MCF 10A (cell line): ENCODE data around the gene HECW1. TPM values are rescaled to one million over a fixed set of nuclear protein-coding genes. Genes with fewer than 3 reads are reported as not detected.

Experiments
- BruUV-seq: library from RNA; stranded (reverse); fragments of 400-500 nt; replicated peaks from 2 replicates; lab custom pipeline; 2021; lab: Mats Ljungman, UMichigan
- CTCF ChIA-PET: fragments of 300-600 bp; sonication (Branson Sonifier 250); formaldehyde crosslinking; extraction: SDS; loops from one replicate; lab custom pipeline; 2021; ENCODE audit warnings: antibody characterized with exemption, inconsistent platforms; lab: Yijun Ruan, JAX
- POLR2A ChIA-PET: fragments of 300-600, 350-650 bp; sonication (Branson Sonifier 250); formaldehyde crosslinking; extraction: SDS; loops from one replicate; lab custom pipeline; 2020; ENCODE audit warnings: antibody characterized with exemption, inconsistent platforms; lab: Yijun Ruan, JAX
- DNase-seq: peaks from one replicate; pipeline ENCODE4 v3.0.0-alpha.2; 2018; ENCODE audit not compliant: unreplicated experiment
- H3K27ac Mint-ChIP-seq: one replicate; pipeline ENCODE4 v1.8.0; 2022; ENCODE audit warnings: mild to moderate bottlenecking, low read depth, mixed read lengths; ENCODE audit not compliant: unreplicated experiment
- H3K27me3 Mint-ChIP-seq: one replicate; pipeline ENCODE4 v1.8.0; 2022; ENCODE audit warnings: mixed read lengths; ENCODE audit not compliant: insufficient read depth, unreplicated experiment
- H3K36me3 Mint-ChIP-seq: one replicate; pipeline ENCODE4 v1.8.0; 2022; ENCODE audit warnings: mild to moderate bottlenecking, moderate library complexity, mixed read lengths; ENCODE audit not compliant: insufficient read depth, unreplicated experiment
- H3K4me1 Mint-ChIP-seq: one replicate; pipeline ENCODE4 v1.8.0; 2022; ENCODE audit warnings: mixed read lengths; ENCODE audit not compliant: insufficient read depth, unreplicated experiment
- H3K4me3 Mint-ChIP-seq: one replicate; pipeline ENCODE4 v1.8.0; 2022; ENCODE audit warnings: mild to moderate bottlenecking, moderate library complexity, mixed read lengths; ENCODE audit not compliant: unreplicated experiment
- H3K9me3 Mint-ChIP-seq: one replicate; pipeline ENCODE4 v1.8.0; 2022; ENCODE audit warnings: mixed read lengths; ENCODE audit not compliant: unreplicated experiment
- intact Hi-C: fragments of 100-400 bp; cut with micrococcal nuclease; formaldehyde crosslinking; loops from 2 replicates; pipeline ENCODE4 v1.14.1; 2022
- total RNA-seq: library from RNA; stranded (reverse); gene quantifications from 2 replicates; pipeline ENCODE4 v1.2.3, GENCODE V29; 2022
- TF ChIP-seq, protein P1 (sequence below): fragments of 200-600 bp; IDR thresholded peaks from one replicate; pipeline ENCODE4 v1.8.0; 2022; ENCODE audit warnings: antibody characterized with exemption, mild to moderate bottlenecking; ENCODE audit not compliant: unreplicated experiment

The HECW1 gene
- total RNA-seq, 1 experiment from 2014 or later, result not detected

- BruUV-seq, result no TSS peak
- intact Hi-C loops, result no loop called here
- Mint-ChIP-seq H3K4me1 (no peaks in the 10 kb centered on the region), H3K27me3 (no peaks in the 10 kb centered on the region), H3K9me3 (no peaks in the 10 kb centered on the region), H3K4me3 (no peak overlapping the region), H3K27ac (no peak overlapping the region), H3K36me3 (no peaks in the 10 kb centered on the region)
- TF ChIP-seq, protein P1, sequence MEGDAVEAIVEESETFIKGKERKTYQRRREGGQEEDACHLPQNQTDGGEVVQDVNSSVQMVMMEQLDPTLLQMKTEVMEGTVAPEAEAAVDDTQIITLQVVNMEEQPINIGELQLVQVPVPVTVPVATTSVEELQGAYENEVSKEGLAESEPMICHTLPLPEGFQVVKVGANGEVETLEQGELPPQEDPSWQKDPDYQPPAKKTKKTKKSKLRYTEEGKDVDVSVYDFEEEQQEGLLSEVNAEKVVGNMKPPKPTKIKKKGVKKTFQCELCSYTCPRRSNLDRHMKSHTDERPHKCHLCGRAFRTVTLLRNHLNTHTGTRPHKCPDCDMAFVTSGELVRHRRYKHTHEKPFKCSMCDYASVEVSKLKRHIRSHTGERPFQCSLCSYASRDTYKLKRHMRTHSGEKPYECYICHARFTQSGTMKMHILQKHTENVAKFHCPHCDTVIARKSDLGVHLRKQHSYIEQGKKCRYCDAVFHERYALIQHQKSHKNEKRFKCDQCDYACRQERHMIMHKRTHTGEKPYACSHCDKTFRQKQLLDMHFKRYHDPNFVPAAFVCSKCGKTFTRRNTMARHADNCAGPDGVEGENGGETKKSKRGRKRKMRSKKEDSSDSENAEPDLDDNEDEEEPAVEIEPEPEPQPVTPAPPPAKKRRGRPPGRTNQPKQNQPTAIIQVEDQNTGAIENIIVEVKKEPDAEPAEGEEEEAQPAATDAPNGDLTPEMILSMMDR, result no peak
- POLR2A ChIA-PET, result no interaction called here
- peak; percentile 38 for DNase-seq
- CTCF ChIA-PET, result interaction anchor here (0.7 kb wide), 1 partner anchor 25 kb away, joined by 4 read pairs; no protein-coding TSS in a partner anchor
Observed at GRCh38 chr7:43196379-43196778, 83.9 kb downstream of the HECW1 start.

DNA sequence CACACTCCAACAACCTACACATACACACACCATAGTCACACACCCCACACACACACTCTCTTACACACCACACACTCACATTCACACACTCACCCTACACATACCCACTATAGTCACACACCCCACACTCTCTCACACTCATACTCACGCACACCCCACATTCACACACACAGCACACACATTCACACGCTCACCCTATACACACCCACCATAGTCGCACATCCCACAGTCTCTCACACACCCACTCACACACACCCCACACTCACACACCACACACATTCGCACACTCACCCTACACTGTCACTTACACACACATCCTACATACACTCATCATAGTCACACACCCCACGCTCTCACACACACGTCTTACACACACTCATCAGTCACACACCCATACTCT, 85.6 kb downstream of the HECW1 start:
- no peak for DNase-seq
- TF ChIP-seq, protein P1, result no peak
- Mint-ChIP-seq H3K36me3 (no peaks in the 10 kb centered on the region), H3K4me1 (no peaks in the 10 kb centered on the region), H3K4me3 (no peak overlapping the region), H3K27me3 (no peaks in the 10 kb centered on the region), H3K27ac (no peak overlapping the region), H3K9me3 (no peaks in the 10 kb centered on the region)
- POLR2A ChIA-PET, result no interaction called here
- BruUV-seq, result no TSS peak
- CTCF ChIA-PET, result no interaction called here
- intact Hi-C loops, result no loop called here

GRCh38 chr7:43198599-43199090, 86.2 kb downstream of the HECW1 start:
- no peaks in the 10 kb centered on the region for H3K9me3 Mint-ChIP-seq
- no peaks in the 10 kb centered on the region for H3K36me3 Mint-ChIP-seq
- no peak for DNase-seq
- no peak overlapping the region for H3K4me3 Mint-ChIP-seq
- H3K4me1 Mint-ChIP-seq, result no peaks in the 10 kb centered on the region
- TF ChIP-seq, protein P1, result no peak
- no peaks in the 10 kb centered on the region for H3K27me3 Mint-ChIP-seq
- intact Hi-C loops, result no loop called here
- BruUV-seq, result no TSS peak
- H3K27ac Mint-ChIP-seq, result no peak overlapping the region
- POLR2A ChIA-PET, result no interaction called here
- CTCF ChIA-PET, result interaction anchor here (0.6 kb wide), 2 partner anchors 31 to 171 kb away, joined by 3 to 4 read pairs; no protein-coding TSS in a partner anchor

DNA sequence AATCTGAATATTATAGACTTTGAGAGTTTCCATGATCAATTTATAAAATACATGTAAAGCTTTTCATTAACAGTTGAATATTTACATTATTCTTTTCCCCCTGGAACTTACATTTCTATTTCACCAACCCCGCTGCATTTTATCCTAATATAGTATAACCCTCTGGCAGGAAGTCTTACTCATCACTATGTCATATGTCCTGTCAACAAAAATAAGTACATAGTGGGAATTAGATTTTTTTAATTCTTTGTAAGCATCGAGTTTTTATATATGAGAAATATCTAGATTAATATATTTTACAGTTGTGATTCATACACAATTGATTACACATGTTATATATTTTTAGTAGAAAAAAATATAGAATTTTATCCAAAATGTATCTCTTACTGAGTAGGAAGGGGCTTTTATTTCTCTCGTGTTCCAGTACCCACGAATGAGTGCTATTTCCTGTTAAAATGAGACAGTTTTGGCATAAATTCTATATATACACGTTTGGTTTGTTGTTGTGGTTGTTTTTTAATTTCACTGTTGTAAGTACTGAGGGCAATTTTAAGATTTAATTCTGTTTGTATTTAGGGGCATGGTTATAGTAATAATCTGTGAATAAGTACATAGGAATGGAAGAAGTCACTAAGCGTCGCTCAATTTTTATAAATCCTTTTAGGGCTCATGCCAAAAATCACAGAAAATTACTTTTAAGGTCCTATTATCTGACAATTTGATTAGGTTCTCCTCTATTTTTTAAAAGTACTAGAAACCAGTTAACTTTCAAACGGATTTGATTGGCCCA, 87.1 kb downstream of the HECW1 start:
- peak; percentile 33 for DNase-seq
- H3K4me1 Mint-ChIP-seq, result peaks cover 5% of the 10 kb centered on the region
- no peaks in the 10 kb centered on the region for H3K9me3 Mint-ChIP-seq
- no peak overlapping the region for H3K27ac Mint-ChIP-seq
- H3K4me3 Mint-ChIP-seq, result no peak overlapping the region
- intact Hi-C loops, result no loop called here
- POLR2A ChIA-PET, result no interaction called here
- no peaks in the 10 kb centered on the region for H3K27me3 Mint-ChIP-seq
- H3K36me3 Mint-ChIP-seq, result no peaks in the 10 kb centered on the region
- no TSS peak for BruUV-seq
- TF ChIP-seq, protein P1, result no peak
- CTCF ChIA-PET, result interaction anchor here (0.6 kb wide), 1 partner anchor 171 kb away, joined by 4 read pairs; no protein-coding TSS in a partner anchor
